ENCODE data around the gene STX18. TPM values are rescaled to one million over a fixed set of nuclear protein-coding genes. Genes with fewer than 3 reads are reported as not detected.

STX18 gene
- total RNA-seq, 1 experiment from 2014 or later, result 18.5 TPM

DNA sequence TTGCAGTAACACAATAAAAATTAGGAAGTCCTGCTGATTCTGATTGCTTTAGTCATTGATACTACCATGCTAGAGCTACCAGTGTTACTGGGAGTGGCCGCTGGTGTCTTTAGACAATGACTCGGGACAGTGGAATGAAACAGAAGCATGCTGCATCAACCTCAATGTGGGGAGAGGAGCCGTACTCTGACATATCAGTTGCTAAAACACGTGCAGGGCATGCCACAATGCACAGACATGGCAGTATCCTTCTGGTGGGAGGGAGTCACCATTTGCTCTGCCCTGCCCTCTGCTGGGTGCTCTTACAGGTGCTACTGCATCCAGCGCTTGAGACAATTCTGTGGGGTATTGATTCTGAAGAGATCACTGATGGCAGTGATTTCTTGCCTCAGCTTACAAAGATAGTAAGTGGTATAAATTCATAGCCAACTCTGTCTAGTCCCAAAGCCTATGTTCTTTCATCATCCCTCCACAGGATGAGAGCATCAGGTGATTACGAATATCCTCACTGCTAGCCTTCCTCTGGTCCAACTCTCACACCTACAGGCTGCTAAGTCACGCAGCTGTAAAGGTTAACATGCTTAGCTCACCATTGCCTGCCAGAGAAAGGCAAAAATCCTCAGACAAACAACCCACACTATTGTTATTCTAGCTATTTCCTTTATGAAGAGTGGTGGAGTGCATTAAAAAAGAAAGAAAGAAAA lies 111.2 kb downstream of the STX18 start:
- ChIA-PET CTCF (interaction anchor here (1.2 to 2.5 kb wide), 3 partner anchors 46 to 179 kb away, joined by 3 to 14 read pairs (median 7); no protein-coding TSS in a partner anchor), POLR2A (interaction anchor here (1.2 kb wide), 1 partner anchor 171 kb away, joined by 3 read pairs; no protein-coding TSS in a partner anchor), RAD21 (ENCODE audit: low non-redundant PET in 1 of 2, low total read pairs in 2 of 2, uncharacterized antibody in 2 of 2, unreplicated experiment in 2 of 2) (no interaction called here)
- no peak for TF ChIP-seq TCF7L2 (IDR thresholded peaks at IDR 0.05; ENCODE audit: borderline replicate concordance, extremely low read depth, insufficient read depth, insufficient read length)
- TF ChIP-seq, protein P1, sequence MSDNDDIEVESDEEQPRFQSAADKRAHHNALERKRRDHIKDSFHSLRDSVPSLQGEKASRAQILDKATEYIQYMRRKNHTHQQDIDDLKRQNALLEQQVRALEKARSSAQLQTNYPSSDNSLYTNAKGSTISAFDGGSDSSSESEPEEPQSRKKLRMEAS (IDR thresholded peaks at IDR 0.05), result peak; percentile 83
- TF ChIP-seq CBX3 (IDR thresholded peaks at IDR 0.05; ENCODE audit: low read depth), result 0 out of 2 replicates have a peak, but pooled peaks have one; percentile 35
- TF ChIP-seq, protein P2, sequence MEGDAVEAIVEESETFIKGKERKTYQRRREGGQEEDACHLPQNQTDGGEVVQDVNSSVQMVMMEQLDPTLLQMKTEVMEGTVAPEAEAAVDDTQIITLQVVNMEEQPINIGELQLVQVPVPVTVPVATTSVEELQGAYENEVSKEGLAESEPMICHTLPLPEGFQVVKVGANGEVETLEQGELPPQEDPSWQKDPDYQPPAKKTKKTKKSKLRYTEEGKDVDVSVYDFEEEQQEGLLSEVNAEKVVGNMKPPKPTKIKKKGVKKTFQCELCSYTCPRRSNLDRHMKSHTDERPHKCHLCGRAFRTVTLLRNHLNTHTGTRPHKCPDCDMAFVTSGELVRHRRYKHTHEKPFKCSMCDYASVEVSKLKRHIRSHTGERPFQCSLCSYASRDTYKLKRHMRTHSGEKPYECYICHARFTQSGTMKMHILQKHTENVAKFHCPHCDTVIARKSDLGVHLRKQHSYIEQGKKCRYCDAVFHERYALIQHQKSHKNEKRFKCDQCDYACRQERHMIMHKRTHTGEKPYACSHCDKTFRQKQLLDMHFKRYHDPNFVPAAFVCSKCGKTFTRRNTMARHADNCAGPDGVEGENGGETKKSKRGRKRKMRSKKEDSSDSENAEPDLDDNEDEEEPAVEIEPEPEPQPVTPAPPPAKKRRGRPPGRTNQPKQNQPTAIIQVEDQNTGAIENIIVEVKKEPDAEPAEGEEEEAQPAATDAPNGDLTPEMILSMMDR (IDR thresholded peaks at IDR 0.05 in 2 of 3, conservative IDR thresholded peaks at IDR 0.05 in 1 of 3; ENCODE audit: borderline replicate concordance in 1 of 3, insufficient read depth in 1 of 3, low read depth in 2 of 3, low read length in 2 of 3), result peak; percentile 43 to 90 (median 80); a peak in 5 of 6 replicates
- peak; percentile 59 for TF ChIP-seq RAD21 (IDR thresholded peaks at IDR 0.05; ENCODE audit: low read depth)
- no peaks in the 10 kb centered on the region for H3K9me3 ChIP-seq (ENCODE audit: control insufficient read depth in 1 of 2, insufficient read depth in 1 of 2, low read depth in 1 of 2, low read length in 2 of 2)
- no peak overlapping the region for H2AFZ ChIP-seq (ENCODE audit: low read depth, low read length, poor library complexity, severe bottlenecking)
- H3K4me1 ChIP-seq (ENCODE audit: control insufficient read depth in 1 of 2, insufficient read depth in 2 of 2, low read length in 2 of 2), result peaks cover 0 to 27% of the 10 kb centered on the region in 2 experiments; a peak in 1 of 4 replicates
- H4K20me1 ChIP-seq (ENCODE audit: insufficient read depth), result no peaks in the 10 kb centered on the region
- H3K9ac ChIP-seq (ENCODE audit: low read length), result no peak overlapping the region
- H3K27me3 ChIP-seq (ENCODE audit: insufficient read depth, low read length), result no peaks in the 10 kb centered on the region
- no peak overlapping the region for H3K27ac ChIP-seq (ENCODE audit: low read depth, low read length)
- BruUV-seq (replicated peaks), result no TSS peak
- 0 out of 2 replicates have a peak overlapping the region, but pooled peaks have one; percentile 11 for H3K4me2 ChIP-seq (ENCODE audit: low read length)
- no peaks in the 10 kb centered on the region for H3K79me2 ChIP-seq (ENCODE audit: insufficient read depth, low read length)
- H3K4me3 ChIP-seq (replicated peaks in 1 of 2; ENCODE audit: low read depth in 1 of 2, low read length in 2 of 2), result no peak overlapping the region
- intact Hi-C loops (cut with micrococcal nuclease), result loop anchor here (1.0 kb wide), 1 partner anchor 170 kb away; no protein-coding TSS in a partner anchor
- peak; percentile 90 for ATAC-seq
- DNase-seq (ENCODE audit: low read depth, low spot score), result peak; percentile 39
- H3K9me2 ChIP-seq (ENCODE audit: insufficient read depth), result no peaks in the 10 kb centered on the region
- H3K36me3 ChIP-seq (ENCODE audit: control insufficient read depth in 1 of 2, insufficient read depth in 2 of 2, low read length in 2 of 2), result peaks cover 0 to 2% of the 10 kb centered on the region in 2 experiments; a peak in 2 of 4 replicates
